Nephron progenitor cell (in vitro differentiated cells): ENCODE results near the gene SMARCAD1.

Experiments
- DNase-seq: peaks from one replicate; pipeline ENCODE4 v3.0.0; 2021
- H3K27ac Mint-ChIP-seq: 2 replicates; pipeline ENCODE4 v1.8.0; 2021; ENCODE audit warnings: mild to moderate bottlenecking, moderate library complexity, mixed read lengths
- H3K27me3 Mint-ChIP-seq: 2 replicates; pipeline ENCODE4 v1.8.0; 2021; ENCODE audit warnings: mild to moderate bottlenecking, low read depth, mixed read lengths; ENCODE audit not compliant: poor library complexity
- H3K36me3 Mint-ChIP-seq: 2 replicates; pipeline ENCODE4 v1.8.0; 2021; ENCODE audit warnings: low read depth, mixed read lengths
- H3K4me1 Mint-ChIP-seq: 2 replicates; pipeline ENCODE4 v1.8.0; 2021; ENCODE audit warnings: mixed read lengths
- H3K4me3 Mint-ChIP-seq: 2 replicates; pipeline ENCODE4 v1.8.0; 2021; ENCODE audit warnings: mild to moderate bottlenecking, moderate library complexity, mixed read lengths
- H3K9me3 Mint-ChIP-seq: 2 replicates; pipeline ENCODE4 v1.8.0; 2021; ENCODE audit warnings: mild to moderate bottlenecking, moderate library complexity, mixed read lengths
- CTCF ChIP-seq: fragments of 200-600 bp; sonication (generic); IDR thresholded peaks from 2 replicates; pipeline ENCODE4 v1.5.0; 2021; ENCODE audit warnings: antibody characterized with exemption

SMARCAD1 gene

GRCh38 chr4:94207469-94208224, at the start of gene SMARCAD1:
TSS of gene SMARCAD1 (plus strand) at chr4:94207865. CDS start at chr4:94208395, 530 bp downstream.
- DNase-seq = peak; percentile 88
- peak within 1 kb of the TSS; percentile 100 for H3K4me3 Mint-ChIP-seq
- peak within 1 kb of the TSS; percentile 100 for H3K27ac Mint-ChIP-seq
- H3K27me3 Mint-ChIP-seq = no peaks in the 10 kb centered on the region
- peaks cover 8% of the 10 kb centered on the region for H3K9me3 Mint-ChIP-seq
- H3K36me3 Mint-ChIP-seq = peaks cover 41% of the 10 kb centered on the region
- H3K4me1 Mint-ChIP-seq = peaks cover 33% of the 10 kb centered on the region
- TF ChIP-seq CTCF = no peak

GRCh38 chr4:94158883-94159282, 48.8 kb upstream of the SMARCAD1 start:
- no peak overlapping the region for H3K27ac Mint-ChIP-seq
- peaks cover 27% of the 10 kb centered on the region for H3K9me3 Mint-ChIP-seq
- no peak for DNase-seq
- H3K36me3 Mint-ChIP-seq = no peaks in the 10 kb centered on the region
- H3K4me3 Mint-ChIP-seq = no peak overlapping the region
- no peaks in the 10 kb centered on the region for H3K4me1 Mint-ChIP-seq
- TF ChIP-seq CTCF = no peak
- H3K27me3 Mint-ChIP-seq = peaks cover 7% of the 10 kb centered on the region

GRCh38 chr4:94159790-94160189, 47.9 kb upstream of the SMARCAD1 start:
- H3K27ac Mint-ChIP-seq = no peak overlapping the region
- peaks cover 23% of the 10 kb centered on the region for H3K9me3 Mint-ChIP-seq
- H3K27me3 Mint-ChIP-seq = peaks cover 7% of the 10 kb centered on the region
- no peaks in the 10 kb centered on the region for H3K4me1 Mint-ChIP-seq
- no peak overlapping the region for H3K4me3 Mint-ChIP-seq
- TF ChIP-seq CTCF = no peak
- H3K36me3 Mint-ChIP-seq = no peaks in the 10 kb centered on the region
- DNase-seq = no peak

- Mint-ChIP-seq H3K4me1 (no peaks in the 10 kb centered on the region), H3K27me3 (peaks cover 7% of the 10 kb centered on the region), H3K9me3 (peaks cover 20% of the 10 kb centered on the region), H3K36me3 (no peaks in the 10 kb centered on the region), H3K4me3 (no peak overlapping the region), H3K27ac (peak overlapping the region; percentile 28)
- DNase-seq = no peak
- no peak for TF ChIP-seq CTCF
These were observed 46.9 kb upstream of the SMARCAD1 start for GRCh38 chr4:94160774-94161173.

GRCh38 chr4:94165256-94165655, 42.4 kb upstream of the SMARCAD1 start:
- no peak overlapping the region for H3K27ac Mint-ChIP-seq
- peaks cover 8% of the 10 kb centered on the region for H3K9me3 Mint-ChIP-seq
- H3K4me1 Mint-ChIP-seq = no peaks in the 10 kb centered on the region
- no peak for TF ChIP-seq CTCF
- no peak for DNase-seq
- peaks cover 3% of the 10 kb centered on the region for H3K27me3 Mint-ChIP-seq
- H3K4me3 Mint-ChIP-seq = no peak overlapping the region
- H3K36me3 Mint-ChIP-seq = no peaks in the 10 kb centered on the region

- no peak overlapping the region for H3K27ac Mint-ChIP-seq
- H3K9me3 Mint-ChIP-seq = peaks cover 24% of the 10 kb centered on the region
- no peak overlapping the region for H3K4me3 Mint-ChIP-seq
- DNase-seq = no peak
- H3K4me1 Mint-ChIP-seq = no peaks in the 10 kb centered on the region
- peaks cover 8% of the 10 kb centered on the region for H3K36me3 Mint-ChIP-seq
- H3K27me3 Mint-ChIP-seq = no peaks in the 10 kb centered on the region
- TF ChIP-seq CTCF = no peak
These were observed 39.3 kb upstream of the SMARCAD1 start for GRCh38 chr4:94168321-94168720.
